Activated CD4-positive, alpha-beta T cell treated with anti-CD3 and anti-CD28 coated beads, Interleukin-2, amount 50 U/mL, for 48 hours (primary cell): ENCODE measurements around the gene AMBRA1.
"Not testable (repeated sequence)": the region's sequence is repeated elsewhere in the genome, so short reads cannot be mapped to it uniquely, and the experiment has no call there.

Experiments
- DNase-seq, 2 experiments: peaks; one replicate each; pipeline ENCODE4 v3.0.0-alpha.2; 2020

Gene AMBRA1

DNA sequence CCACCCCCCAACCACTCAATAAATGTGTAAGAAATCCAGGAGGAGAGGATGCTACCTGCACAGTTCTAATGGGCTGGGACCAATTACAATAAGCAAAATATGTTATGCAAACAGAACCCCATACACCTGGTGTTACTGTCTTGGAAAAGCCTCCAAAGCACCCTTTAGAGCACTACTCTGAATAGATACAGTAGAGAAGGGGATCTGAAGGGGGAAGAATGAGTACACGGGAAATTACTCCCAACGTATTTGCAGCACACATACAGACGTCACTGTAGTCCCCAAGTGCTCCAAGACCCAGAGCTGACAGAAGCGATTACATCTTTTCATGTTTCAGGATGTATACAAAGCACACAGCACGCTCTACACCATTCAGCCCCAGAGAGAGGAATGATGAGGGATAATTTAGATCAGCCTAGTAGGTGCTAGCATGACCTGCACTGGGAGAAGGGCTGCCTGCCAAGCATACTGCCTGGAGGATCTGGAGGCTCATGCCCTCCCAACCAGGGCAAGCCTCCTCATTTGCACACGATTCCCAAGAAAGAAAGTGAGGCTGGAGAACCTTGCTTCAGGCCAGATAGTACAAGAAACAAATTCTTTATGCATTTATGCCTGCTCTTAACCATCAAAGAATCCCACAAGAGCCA lies 63.8 kb downstream of the AMBRA1 start:
- DNase-seq, result no peak

DNA sequence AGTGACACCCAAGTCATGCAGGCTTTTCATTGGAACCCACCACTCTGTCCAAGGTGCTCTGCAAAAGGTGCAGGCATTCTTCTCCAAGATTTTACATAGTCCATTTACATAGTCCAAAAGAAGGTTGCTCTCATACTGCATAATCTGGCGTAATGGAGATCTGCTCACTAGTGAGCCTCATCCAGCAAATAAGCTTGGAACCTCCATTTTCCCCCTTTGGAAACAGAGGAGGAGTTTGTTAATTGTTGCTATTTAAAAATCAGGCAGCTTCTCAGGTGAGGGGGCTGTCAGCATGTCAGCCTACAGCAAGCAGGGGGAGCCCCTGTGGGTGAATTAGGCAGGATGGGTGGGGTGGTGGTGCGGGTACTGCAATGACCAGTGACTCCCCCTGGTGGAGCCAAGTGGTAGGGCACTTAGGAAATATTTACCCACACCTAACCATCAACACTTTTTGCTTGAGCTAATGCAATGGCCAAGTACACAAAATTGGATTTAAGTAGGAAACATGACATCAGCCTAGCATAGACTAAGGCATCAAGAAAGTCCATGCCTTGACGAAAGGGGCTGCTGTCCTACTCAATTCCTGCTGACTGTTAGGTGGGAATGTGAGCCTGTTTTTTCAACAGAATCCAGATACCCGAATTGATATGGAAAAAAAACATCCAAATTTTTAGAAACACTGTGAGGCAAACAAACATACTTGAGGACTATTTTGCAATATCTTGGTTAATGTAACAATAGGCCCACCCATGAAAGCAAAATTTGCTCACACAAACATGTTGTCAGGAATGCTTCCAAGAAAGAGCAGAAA lies 64.5 kb downstream of the AMBRA1 start:
- peak; percentile 78 to 83 for DNase-seq

- DNase-seq, result peak; percentile 19 to 47
Observed at GRCh38 chr11:46528445-46529094, 65.3 kb downstream of the AMBRA1 start.

- DNase-seq, result no peak
Observed at GRCh38 chr11:46527591-46528130, 66.2 kb downstream of the AMBRA1 start.

DNA sequence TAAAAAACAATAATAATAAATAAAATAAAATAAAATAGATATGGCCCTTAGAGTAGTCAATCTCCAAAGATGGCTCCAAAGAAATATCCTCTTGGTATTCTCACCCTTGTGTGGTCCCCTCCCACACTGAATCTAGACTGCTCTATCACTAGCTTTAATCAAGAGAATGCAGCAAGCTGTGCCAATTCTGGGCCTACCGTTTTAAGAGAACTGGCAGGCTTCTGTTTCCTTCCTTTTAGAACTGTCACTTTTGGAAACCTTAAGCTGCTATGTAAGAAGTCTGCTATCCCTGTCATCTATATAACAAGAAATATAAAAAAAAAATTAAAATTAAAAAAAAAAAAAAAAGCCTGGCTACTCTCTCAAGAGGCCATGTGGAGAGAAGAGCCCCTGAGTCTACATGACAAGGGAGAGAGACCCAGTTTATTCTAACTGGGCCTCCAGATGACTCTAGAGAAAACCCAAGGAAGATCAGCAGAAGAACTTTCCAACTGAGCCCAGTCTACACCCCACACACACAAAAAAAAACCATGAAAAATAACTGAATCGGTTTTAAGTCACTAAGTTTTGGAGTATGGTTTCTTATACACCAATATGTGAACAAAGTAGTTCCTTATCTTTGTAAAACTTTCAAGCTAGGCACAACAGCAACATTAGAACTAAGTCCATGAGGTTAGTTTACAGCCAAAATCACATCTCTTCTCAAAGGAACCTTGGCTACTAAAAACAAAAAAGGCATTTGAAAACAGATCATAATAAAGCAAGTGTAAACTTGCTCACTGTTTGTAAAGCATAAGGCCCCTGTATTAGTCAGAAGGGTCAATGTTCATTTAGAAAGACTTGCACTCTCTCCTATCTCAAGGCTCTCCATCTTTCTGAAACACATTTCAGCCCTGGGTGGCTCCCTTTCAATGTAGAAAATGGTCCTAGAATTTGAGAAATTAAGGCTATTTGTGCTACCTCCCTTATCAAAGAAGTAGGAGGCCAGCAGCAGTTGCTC lies 67.3 kb downstream of the AMBRA1 start:
- no peak for DNase-seq

DNA sequence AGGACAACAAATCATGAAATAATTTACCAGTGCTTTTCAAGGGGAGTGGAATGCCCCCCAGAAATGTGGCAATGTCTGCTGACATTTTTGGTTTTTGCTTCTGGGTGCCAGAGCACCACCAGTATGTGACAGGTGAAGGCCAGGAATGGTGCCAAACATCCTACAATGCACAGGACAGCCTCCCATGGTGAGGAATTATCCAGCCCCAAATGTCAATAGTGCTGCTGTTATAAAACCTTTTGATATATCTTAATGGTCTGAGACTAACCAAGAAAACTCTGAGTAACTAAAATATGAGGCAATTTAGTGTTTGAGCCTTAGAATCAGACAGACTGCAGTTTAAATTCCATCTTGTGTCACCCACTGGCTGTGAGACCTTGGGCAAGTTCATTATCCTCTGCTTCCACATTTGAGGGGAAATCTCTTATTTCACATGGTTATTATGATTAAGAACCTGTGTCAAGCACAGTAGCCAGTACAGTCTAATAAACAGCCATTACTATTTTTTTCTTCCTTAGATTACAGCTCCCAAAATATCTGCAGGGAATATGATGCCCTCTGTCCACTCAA lies 69.5 kb downstream of the AMBRA1 start:
- no peak for DNase-seq

DNA sequence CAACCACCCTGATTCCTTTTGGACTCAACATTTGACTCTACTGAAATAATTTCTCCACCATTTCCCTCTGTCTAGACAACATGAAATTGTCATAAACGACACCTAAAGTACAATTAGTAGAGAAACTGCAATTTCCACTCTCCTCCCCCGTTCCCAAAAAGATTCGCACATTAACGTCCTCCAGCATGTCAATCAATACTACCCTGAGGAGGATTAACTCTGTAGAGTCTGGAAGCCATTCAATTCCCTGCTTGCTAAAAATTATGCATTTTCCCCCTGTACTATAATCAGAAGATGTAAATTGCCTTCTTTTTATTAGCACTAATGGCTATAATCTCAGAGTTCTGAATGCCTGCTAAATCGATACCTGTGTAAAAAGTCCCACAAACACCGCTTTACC lies 70.5 kb downstream of the AMBRA1 start:
- DNase-seq, result no peak

GRCh38 chr11:46522682-46523281 lies 71.0 kb downstream of the AMBRA1 start:
- no peak for DNase-seq

DNA sequence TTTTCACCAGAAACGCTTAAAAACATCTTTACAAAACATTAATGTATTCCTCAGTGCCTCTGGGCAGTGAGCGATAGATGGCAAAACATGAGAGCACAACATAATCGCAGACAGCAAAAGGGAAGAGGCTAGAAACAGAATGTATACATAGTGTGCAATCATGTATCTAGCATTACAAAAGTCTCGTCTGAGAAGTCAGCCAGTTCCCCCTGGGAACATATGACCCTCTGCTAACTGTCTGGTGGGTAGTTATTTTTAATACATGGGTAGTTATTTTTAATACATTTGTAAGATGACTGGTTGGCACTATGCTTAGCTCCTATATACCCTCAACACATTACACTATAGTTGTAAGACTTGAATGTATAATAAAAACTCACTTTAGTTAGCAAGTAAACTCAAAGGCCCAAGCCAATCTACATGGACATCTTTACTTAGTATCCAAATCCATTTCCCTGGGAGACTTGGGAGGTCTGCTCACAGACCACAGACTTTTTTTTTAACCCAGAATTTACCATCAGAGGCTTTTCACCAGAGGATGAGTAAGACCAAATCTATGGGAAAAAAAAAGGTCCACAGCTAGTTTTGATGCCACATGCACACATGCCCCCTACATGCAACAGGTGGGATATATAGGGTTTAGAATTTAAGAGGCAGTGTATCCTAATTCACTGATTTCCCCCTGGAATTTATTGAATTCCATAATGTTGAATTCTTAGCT lies 71.7 kb downstream of the AMBRA1 start:
- DNase-seq, result no peak

DNA sequence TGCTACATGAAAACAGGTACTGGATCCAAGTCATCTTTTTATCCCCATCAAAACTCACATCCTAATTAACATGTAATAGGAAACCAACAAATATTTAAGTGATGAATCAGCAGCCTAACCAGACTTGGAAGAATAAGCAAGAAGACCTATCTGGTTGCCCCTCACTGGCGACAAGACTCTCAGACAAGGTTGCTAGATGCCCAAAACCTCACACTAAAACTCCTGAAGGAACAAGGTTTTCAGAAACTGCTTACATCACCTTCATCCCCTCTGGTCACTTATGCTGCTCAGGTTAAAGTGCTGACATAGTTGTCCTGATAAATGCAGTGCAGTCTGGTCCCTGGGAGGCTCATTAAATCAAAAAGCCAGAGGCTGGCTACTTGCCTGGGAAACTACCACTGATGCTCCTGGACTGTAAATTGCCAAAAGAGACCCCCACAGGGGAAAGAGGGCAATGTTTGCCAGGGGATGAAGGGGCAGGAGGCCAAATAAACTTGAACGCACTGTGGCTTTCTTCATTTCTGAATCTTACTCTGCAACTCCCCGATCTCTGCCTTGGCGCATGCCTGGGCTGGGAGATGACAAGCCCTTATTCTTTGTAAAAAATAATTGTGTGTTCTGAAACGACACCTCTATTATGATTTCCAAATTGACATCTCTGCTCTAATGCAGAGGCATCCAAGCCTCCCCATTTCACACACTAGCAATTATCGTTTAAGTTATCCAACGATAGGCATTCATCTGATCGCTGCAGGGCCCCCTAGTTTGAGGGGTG lies 72.7 kb downstream of the AMBRA1 start:
- DNase-seq, result no peak

- DNase-seq, result no peak
Observed at GRCh38 chr11:46519351-46519750, 74.5 kb downstream of the AMBRA1 start.

DNA sequence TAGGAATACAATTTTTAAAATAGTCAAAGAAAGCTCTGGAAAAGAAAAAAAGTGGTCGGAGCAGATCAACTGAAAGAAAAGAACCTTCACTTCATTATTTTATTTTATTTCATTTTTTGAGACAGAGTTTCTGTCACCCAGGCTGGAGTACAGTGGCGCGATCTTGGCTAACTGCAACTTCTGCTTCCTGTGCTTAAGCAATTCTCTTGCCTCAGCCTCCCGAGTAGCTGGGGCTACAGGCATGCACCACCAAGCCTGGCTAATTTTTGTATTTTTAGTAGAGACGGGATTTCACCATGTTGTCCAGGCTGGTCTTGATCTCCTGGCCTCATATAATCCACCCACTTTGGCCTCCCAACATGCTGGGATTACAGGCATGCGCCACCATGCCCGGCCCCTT lies 74.9 kb downstream of the AMBRA1 start:
- DNase-seq, result not testable (repeated sequence)

DNA sequence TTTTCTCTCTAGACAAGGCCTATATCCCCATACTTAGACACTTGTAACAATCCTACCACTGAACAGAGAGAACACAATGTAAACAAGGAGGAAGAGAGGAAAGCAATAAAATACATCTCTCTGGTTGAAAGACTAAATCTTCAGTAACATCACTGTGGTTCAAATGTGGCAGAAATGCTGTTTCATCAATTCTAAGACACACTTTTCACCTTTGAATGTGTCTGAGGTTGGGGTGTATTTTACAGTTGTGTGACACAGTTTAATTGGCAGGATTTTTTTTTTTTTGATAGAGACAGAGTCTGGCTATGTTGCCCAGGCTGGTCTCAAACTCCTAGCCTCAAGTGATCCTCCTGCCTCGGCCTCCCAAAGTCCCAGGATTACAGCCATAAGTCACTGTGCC lies 79.5 kb downstream of the AMBRA1 start:
- DNase-seq, result no peak

DNA sequence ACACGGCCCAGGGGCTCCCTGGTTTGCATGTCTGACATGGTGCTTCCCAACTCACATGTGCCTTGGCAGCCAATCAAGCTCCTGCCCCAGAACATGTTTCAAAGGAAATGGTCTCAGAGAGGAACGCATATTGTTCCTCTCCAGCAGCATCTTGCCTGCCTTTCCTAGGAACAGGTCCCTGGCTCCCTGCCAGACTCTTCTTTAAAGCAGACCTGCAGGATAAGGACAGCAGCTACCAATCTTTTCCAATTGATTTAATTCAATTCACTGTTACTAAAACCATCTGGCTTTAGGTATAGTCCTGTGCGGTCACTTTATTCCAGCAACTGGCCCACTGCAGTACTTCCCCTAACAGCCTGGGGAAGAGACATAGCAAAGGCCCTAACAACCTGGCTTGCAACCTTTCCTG lies 79.9 kb downstream of the AMBRA1 start:
- DNase-seq, result no peak

GRCh38 chr11:46512261-46512881 lies 81.5 kb downstream of the AMBRA1 start:
- DNase-seq, result no peak

DNA sequence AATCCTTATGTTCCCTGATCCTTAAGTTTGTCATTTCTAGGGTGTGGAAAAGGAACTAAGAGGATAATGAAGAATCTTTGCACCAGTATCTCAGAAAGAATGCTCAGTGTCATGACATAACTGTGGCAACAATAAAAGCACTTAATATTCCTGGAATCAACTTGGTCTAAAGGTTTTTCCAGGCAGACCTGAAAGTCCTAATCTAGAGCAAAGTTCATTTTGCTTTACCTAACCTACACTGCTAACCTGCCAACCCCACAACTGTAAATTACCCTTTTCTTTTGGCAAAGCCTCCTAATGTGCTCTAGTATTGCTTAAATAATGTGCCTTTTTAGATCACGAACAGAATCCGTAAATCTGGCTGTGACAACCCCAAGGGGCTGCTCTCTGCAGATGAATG lies 82.5 kb downstream of the AMBRA1 start:
- no peak for DNase-seq

- no peak for DNase-seq
Observed at GRCh38 chr11:46508360-46508759, 85.5 kb downstream of the AMBRA1 start.

DNA sequence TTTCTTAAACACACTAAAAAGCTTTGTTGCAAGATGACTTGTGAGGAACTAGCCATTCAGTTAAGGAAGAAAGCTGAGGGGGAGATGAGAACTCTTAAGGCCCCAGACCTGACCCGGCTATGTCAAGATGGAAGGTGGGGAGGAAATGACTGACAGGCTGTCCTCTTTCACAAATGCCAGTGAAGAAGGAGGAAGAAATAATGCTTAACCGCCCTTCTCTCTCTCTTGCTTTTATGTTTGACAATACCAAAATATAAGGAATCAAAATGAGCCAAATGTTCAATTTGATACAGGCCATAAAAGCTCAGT lies 87.4 kb downstream of the AMBRA1 start:
- DNase-seq, result no peak

DNA sequence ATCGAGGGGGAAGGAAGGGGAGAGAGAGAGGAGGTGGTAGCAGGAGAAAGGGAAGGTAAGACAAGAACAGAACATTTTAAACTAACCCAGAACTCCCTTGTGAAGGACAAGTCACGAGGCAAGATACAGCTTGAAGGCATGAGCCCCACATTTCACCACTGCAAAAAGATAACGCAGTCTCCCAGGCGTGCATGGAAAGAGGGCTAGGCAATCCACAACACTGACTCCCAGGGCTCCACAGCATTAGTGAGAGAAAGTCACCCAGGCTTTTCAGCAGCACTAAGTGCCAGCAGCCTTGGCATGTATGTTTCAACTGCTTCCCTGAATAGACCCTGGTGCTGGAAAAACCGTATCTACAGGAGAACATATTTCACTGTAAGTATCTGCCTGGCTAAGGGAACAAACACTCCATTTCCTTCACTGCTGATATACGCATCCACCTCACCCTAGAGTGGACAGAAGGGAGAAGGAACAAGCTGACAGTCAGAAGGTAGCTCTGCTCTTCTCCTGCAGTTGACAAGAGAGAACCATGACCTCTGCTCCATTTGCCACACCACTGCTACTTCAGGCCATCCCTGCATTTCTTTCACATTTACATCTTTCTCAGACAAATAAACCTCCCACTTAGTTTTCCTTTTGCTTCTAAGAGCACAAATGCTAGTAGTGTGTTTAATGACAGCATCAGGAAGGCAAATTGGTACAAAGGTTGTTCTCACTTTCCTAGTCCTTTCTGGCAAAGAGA lies 87.9 kb downstream of the AMBRA1 start:
- DNase-seq, result no peak
